Loucy (cell line): Measurements from ENCODE around the gene MAPK1IP1L.

Source experiments
- EZH2phosphoT487 ChIP-seq: fragments of 200-600 bp; IDR thresholded peaks from 2 replicates; pipeline ENCODE4 v1.6.1; 2018; ENCODE audit warnings: antibody characterized with exemption, mild to moderate bottlenecking, moderate library complexity, borderline replicate concordance
- TF ChIP-seq, protein P1 (sequence below): fragments of 200-600 bp; sonication (generic); conservative IDR thresholded peaks from 2 replicates; pipeline ENCODE4 v1.5.1; 2014; ENCODE audit warnings: mild to moderate bottlenecking, antibody characterized with exemption, low read length

DNA sequence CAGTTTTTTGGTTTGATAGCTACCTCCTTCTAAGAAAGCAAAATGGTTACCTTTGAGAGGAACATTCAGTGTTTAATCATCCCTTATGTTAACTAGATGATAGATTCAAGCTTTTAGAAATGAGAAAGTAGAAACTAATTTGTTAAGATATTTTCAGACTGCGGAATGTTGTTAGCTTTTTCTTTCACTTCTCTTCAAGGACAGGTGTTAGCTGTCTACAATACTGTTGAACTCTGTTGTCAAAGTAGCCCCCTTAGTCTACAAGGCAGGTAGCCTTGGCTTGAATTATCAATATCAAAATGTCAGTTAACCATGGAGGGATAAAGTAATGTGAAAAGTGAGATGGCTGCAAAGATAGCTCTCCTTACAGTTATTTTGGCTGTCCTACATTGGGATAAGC lies 14.8 kb downstream of the MAPK1IP1L start:
- TF ChIP-seq, protein P1, sequence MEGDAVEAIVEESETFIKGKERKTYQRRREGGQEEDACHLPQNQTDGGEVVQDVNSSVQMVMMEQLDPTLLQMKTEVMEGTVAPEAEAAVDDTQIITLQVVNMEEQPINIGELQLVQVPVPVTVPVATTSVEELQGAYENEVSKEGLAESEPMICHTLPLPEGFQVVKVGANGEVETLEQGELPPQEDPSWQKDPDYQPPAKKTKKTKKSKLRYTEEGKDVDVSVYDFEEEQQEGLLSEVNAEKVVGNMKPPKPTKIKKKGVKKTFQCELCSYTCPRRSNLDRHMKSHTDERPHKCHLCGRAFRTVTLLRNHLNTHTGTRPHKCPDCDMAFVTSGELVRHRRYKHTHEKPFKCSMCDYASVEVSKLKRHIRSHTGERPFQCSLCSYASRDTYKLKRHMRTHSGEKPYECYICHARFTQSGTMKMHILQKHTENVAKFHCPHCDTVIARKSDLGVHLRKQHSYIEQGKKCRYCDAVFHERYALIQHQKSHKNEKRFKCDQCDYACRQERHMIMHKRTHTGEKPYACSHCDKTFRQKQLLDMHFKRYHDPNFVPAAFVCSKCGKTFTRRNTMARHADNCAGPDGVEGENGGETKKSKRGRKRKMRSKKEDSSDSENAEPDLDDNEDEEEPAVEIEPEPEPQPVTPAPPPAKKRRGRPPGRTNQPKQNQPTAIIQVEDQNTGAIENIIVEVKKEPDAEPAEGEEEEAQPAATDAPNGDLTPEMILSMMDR: no peak
- TF ChIP-seq EZH2phosphoT487: no peak
